HEK293 (cell line): ENCODE results near the gene HOXA6.

Source experiments
- CTCF ChIA-PET: fragments of 350-600 bp; formaldehyde crosslinking; extraction: SDS; loops from one replicate; lab custom pipeline; 2021; ENCODE audit warnings: antibody characterized with exemption; lab: Yijun Ruan, JAX
- POLR2A ChIA-PET: fragments of 300-600 bp; formaldehyde crosslinking; extraction: SDS; loops from one replicate; lab custom pipeline; 2020; ENCODE audit warnings: antibody characterized with exemption, inconsistent platforms; lab: Yijun Ruan, JAX
- H3K27ac ChIP-seq: fragments of 200-500 bp; sonication (Bioruptor generic); 2 replicates; pipeline ENCODE4 v1.5.1; 2014; ENCODE audit warnings: low read depth, low read length, control low read depth, inconsistent platforms; ENCODE audit errors: extremely low read depth
- H3K36me3 ChIP-seq, 2 experiments: fragments of 200-500 bp in 1 of 2; sonication (Bioruptor generic) in 1 of 2; 1 replicate in 1 of 2; 2 replicates in 1 of 2; pipeline ENCODE4 v1.5.1; 2014 to 2017; ENCODE audit warnings: inconsistent platforms in 2 of 2, low read length in 2 of 2; ENCODE audit not compliant: control insufficient read depth in 2 of 2, insufficient read depth in 1 of 2
- H3K4me1 ChIP-seq: fragments of 200-500 bp; sonication (Bioruptor generic); 2 replicates; pipeline ENCODE4 v1.5.1; 2014; ENCODE audit warnings: mild to moderate bottlenecking, low read length, inconsistent platforms; ENCODE audit not compliant: control insufficient read depth, insufficient read depth
- H3K4me3 ChIP-seq: 2 replicates; pipeline ENCODE4 v1.5.1; 2011; ENCODE audit warnings: low read depth, mild to moderate bottlenecking, control low read depth, low read length, moderate library complexity
- H3K9me3 ChIP-seq: fragments of 200-500 bp; sonication (Bioruptor generic); 2 replicates; pipeline ENCODE4 v1.5.1; 2014; ENCODE audit warnings: low read depth, low read length, inconsistent platforms; ENCODE audit not compliant: control insufficient read depth, insufficient read depth
- EGR2 ChIP-seq: fragments of 450-650 bp; formaldehyde crosslinking; IDR thresholded peaks from 2 replicates; pipeline ENCODE4 v1.5.1; 2016; ENCODE audit warnings: low read depth, missing biosample characterization, missing genetic modification characterization
- GLIS1 ChIP-seq: fragments of 450-650 bp; formaldehyde crosslinking; IDR thresholded peaks from 2 replicates; pipeline ENCODE4 v1.5.1; 2016; ENCODE audit warnings: missing biosample characterization, missing genetic modification characterization
- IKZF3 ChIP-seq: fragments of 450-650 bp; IDR thresholded peaks from 2 replicates; pipeline ENCODE4 v1.5.0; 2018; ENCODE audit warnings: missing biosample characterization, mild to moderate bottlenecking, missing genetic modification characterization, moderate library complexity
- KLF8 ChIP-seq: fragments of 450-650 bp; formaldehyde crosslinking; IDR thresholded peaks from 2 replicates; pipeline ENCODE4 v1.5.1; 2016; ENCODE audit warnings: missing biosample characterization, missing genetic modification characterization
- PRDM1 ChIP-seq: fragments of 450-650 bp; formaldehyde crosslinking; IDR thresholded peaks from 2 replicates; pipeline ENCODE4; 2016; ENCODE audit warnings: missing biosample characterization, missing genetic modification characterization
- SCRT2 ChIP-seq: fragments of 450-650 bp; formaldehyde crosslinking; IDR thresholded peaks from 2 replicates; pipeline ENCODE4 v1.5.1; 2016; ENCODE audit warnings: missing biosample characterization, missing genetic modification characterization
- SETDB1 ChIP-seq: IDR thresholded peaks from one replicate; pipeline ENCODE4 v1.6.1; 2017; ENCODE audit warnings: mild to moderate bottlenecking, low read length, moderate library complexity, mixed read lengths; ENCODE audit not compliant: insufficient read length
- ZBTB17 ChIP-seq: fragments of 450-650 bp; formaldehyde crosslinking; IDR thresholded peaks from 2 replicates; pipeline ENCODE4 v1.5.1; 2016; ENCODE audit warnings: missing biosample characterization, missing genetic modification characterization
- ZBTB44 ChIP-seq: fragments of 450-650 bp; IDR thresholded peaks from 2 replicates; pipeline ENCODE4 v1.5.1; 2018; ENCODE audit warnings: missing biosample characterization, mild to moderate bottlenecking, missing genetic modification characterization
- ZBTB6 ChIP-seq: fragments of 450-650 bp; formaldehyde crosslinking; IDR thresholded peaks from 2 replicates; pipeline ENCODE4 v1.5.1; 2017; ENCODE audit warnings: missing biosample characterization, missing genetic modification characterization
- ZBTB8A ChIP-seq: fragments of 450-650 bp; formaldehyde crosslinking; IDR thresholded peaks from 2 replicates; pipeline ENCODE4 v1.5.1; 2016; ENCODE audit warnings: missing biosample characterization, missing genetic modification characterization
- ZNF114 ChIP-seq: fragments of 450-650 bp; formaldehyde crosslinking; IDR thresholded peaks from 2 replicates; pipeline ENCODE4 v1.5.0; 2017; ENCODE audit warnings: missing biosample characterization, missing genetic modification characterization
- ZNF138 ChIP-seq: fragments of 450-650 bp; formaldehyde crosslinking; IDR thresholded peaks from 2 replicates; pipeline ENCODE4 v1.5.1; 2016; ENCODE audit warnings: missing biosample characterization, missing genetic modification characterization, borderline replicate concordance
- ZNF140 ChIP-seq: fragments of 450-650 bp; formaldehyde crosslinking; IDR thresholded peaks from 2 replicates; pipeline ENCODE4 v1.5.1; 2016; ENCODE audit warnings: missing biosample characterization, missing genetic modification characterization
- ZNF169 ChIP-seq: fragments of 450-650 bp; formaldehyde crosslinking; IDR thresholded peaks from 2 replicates; pipeline ENCODE4 v1.5.1; 2016; ENCODE audit warnings: missing biosample characterization, missing genetic modification characterization
- ZNF211 ChIP-seq: fragments of 450-650 bp; formaldehyde crosslinking; IDR thresholded peaks from 2 replicates; pipeline ENCODE4 v1.5.1; 2016; ENCODE audit warnings: low read depth, missing biosample characterization, missing genetic modification characterization
- ZNF341 ChIP-seq: fragments of 450-650 bp; formaldehyde crosslinking; IDR thresholded peaks from 2 replicates; pipeline ENCODE4; 2016; ENCODE audit warnings: low read depth, missing biosample characterization, missing genetic modification characterization
- ZNF350 ChIP-seq: fragments of 450-650 bp; formaldehyde crosslinking; IDR thresholded peaks from 2 replicates; pipeline ENCODE4 v1.5.0; 2017; ENCODE audit warnings: missing biosample characterization, mild to moderate bottlenecking, missing genetic modification characterization
- ZNF394 ChIP-seq: fragments of 450-650 bp; formaldehyde crosslinking; IDR thresholded peaks from 2 replicates; pipeline ENCODE4 v1.5.1; 2016; ENCODE audit warnings: missing biosample characterization, missing genetic modification characterization, mild to moderate bottlenecking, moderate library complexity, borderline replicate concordance
- ZNF561 ChIP-seq: fragments of 450-650 bp; IDR thresholded peaks from 2 replicates; pipeline ENCODE4 v1.5.1; 2018; ENCODE audit warnings: missing biosample characterization, missing genetic modification characterization, borderline replicate concordance
- ZNF629 ChIP-seq: fragments of 450-650 bp; formaldehyde crosslinking; IDR thresholded peaks from 2 replicates; pipeline ENCODE4 v1.5.1; 2017; ENCODE audit warnings: missing biosample characterization, missing genetic modification characterization
- ZNF654 ChIP-seq: fragments of 450-650 bp; formaldehyde crosslinking; IDR thresholded peaks from 2 replicates; pipeline ENCODE4 v1.5.1; 2016; ENCODE audit warnings: low read depth, missing biosample characterization, missing genetic modification characterization
- ZXDB ChIP-seq: fragments of 450-650 bp; formaldehyde crosslinking; IDR thresholded peaks from 2 replicates; pipeline ENCODE4 v1.5.1; 2016; ENCODE audit warnings: missing biosample characterization, missing genetic modification characterization
- TF ChIP-seq, protein P1 (sequence below): fragments of 450-650 bp; formaldehyde crosslinking; IDR thresholded peaks from 2 replicates; pipeline ENCODE4 v1.5.0; 2017; ENCODE audit warnings: missing biosample characterization, missing genetic modification characterization, borderline replicate concordance
- TF ChIP-seq, protein P2 (sequence below): fragments of 450-650 bp; formaldehyde crosslinking; IDR thresholded peaks from 2 replicates; pipeline ENCODE4 v1.5.1; 2017; ENCODE audit warnings: missing biosample characterization, missing genetic modification characterization
- TF ChIP-seq, protein P3 (sequence below): fragments of 450-650 bp; formaldehyde crosslinking; IDR thresholded peaks from 2 replicates; pipeline ENCODE4 v1.5.1; 2017; ENCODE audit warnings: missing biosample characterization, missing genetic modification characterization

The HOXA6 gene

GRCh38 chr7:27178366-27178765 is 30.8 kb upstream of the HOXA6 start:
- Histone ChIP-seq H3K4me1 (peaks cover 37% of the 10 kb centered on the region), H3K9me3 (no peaks in the 10 kb centered on the region), H3K27ac (peak overlapping the region; percentile 99), H3K36me3 (peaks cover 0 to 10% of the 10 kb centered on the region in 2 experiments; a peak in 2 of 3 replicates)
- CTCF ChIA-PET = interaction anchor here (1.3 to 3.7 kb wide), 6 partner anchors 8 to 17 kb away, joined by 3 to 15 read pairs (median 8); no protein-coding TSS in a partner anchor
- TF ChIP-seq IKZF3 (tag by site-specific recombination) (0 out of 2 replicates have a peak, but pooled peaks have one; percentile 25), KLF8 (tag by site-specific recombination) (no peak), ZNF394 (no peak), ZNF138 (tag by site-specific recombination) (no peak), ZNF114 (tag by site-specific recombination) (no peak), ZNF341 (peak; percentile 40; the same call in 1 of the 2 replicates), SCRT2 (tag by site-specific recombination) (peak; percentile 62), ZNF654 (no peak), ZNF561 (tag by site-specific recombination) (no peak), ZNF629 (tag by site-specific recombination) (peak; percentile 29), ZNF350 (tag by site-specific recombination) (no peak), ZBTB6 (tag by site-specific recombination) (peak; percentile 76), ZNF169 (tag by site-specific recombination) (no peak), ZNF211 (tag by site-specific recombination) (no peak)
- TF ChIP-seq, protein P1, sequence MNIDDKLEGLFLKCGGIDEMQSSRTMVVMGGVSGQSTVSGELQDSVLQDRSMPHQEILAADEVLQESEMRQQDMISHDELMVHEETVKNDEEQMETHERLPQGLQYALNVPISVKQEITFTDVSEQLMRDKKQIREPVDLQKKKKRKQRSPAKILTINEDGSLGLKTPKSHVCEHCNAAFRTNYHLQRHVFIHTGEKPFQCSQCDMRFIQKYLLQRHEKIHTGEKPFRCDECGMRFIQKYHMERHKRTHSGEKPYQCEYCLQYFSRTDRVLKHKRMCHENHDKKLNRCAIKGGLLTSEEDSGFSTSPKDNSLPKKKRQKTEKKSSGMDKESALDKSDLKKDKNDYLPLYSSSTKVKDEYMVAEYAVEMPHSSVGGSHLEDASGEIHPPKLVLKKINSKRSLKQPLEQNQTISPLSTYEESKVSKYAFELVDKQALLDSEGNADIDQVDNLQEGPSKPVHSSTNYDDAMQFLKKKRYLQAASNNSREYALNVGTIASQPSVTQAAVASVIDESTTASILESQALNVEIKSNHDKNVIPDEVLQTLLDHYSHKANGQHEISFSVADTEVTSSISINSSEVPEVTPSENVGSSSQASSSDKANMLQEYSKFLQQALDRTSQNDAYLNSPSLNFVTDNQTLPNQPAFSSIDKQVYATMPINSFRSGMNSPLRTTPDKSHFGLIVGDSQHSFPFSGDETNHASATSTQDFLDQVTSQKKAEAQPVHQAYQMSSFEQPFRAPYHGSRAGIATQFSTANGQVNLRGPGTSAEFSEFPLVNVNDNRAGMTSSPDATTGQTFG (tag by site-specific recombination) = no peak
- TF ChIP-seq, all 188 proteins: peak for 5
- POLR2A ChIA-PET = interaction anchor here (1.7 to 11.2 kb wide), 7 partner anchors 7 to 68 kb away, joined by 4 to 237 read pairs (median 11); partner anchors contain the start of genes HOXA11 and HOXA9
- peak overlapping the region; percentile 76 for H3K4me3 ChIP-seq

GRCh38 chr7:27177795-27178320 is 30.3 kb upstream of the HOXA6 start:
- ChIA-PET POLR2A (interaction anchor here (1.0 to 11.2 kb wide), 6 partner anchors 7 to 17 kb away, joined by 3 to 237 read pairs (median 14); partner anchors contain the start of genes HOXA11 and HOXA9), CTCF (interaction anchor here (1.3 to 3.7 kb wide), 4 partner anchors 9 to 17 kb away, joined by 3 to 10 read pairs (median 6); no protein-coding TSS in a partner anchor)
- Histone ChIP-seq H3K27ac (peak overlapping the region; percentile 99), H3K4me1 (peaks cover 35% of the 10 kb centered on the region), H3K4me3 (peak overlapping the region; percentile 76), H3K36me3 (peaks cover 0 to 10% of the 10 kb centered on the region in 2 experiments; a peak in 2 of 3 replicates), H3K9me3 (no peaks in the 10 kb centered on the region)
- TF ChIP-seq, protein P2, sequence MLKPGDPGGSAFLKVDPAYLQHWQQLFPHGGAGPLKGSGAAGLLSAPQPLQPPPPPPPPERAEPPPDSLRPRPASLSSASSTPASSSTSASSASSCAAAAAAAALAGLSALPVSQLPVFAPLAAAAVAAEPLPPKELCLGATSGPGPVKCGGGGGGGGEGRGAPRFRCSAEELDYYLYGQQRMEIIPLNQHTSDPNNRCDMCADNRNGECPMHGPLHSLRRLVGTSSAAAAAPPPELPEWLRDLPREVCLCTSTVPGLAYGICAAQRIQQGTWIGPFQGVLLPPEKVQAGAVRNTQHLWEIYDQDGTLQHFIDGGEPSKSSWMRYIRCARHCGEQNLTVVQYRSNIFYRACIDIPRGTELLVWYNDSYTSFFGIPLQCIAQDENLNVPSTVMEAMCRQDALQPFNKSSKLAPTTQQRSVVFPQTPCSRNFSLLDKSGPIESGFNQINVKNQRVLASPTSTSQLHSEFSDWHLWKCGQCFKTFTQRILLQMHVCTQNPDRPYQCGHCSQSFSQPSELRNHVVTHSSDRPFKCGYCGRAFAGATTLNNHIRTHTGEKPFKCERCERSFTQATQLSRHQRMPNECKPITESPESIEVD (tag by site-specific recombination) = peak; percentile 34
- peak; percentile 35; the same call in 1 of the 2 replicates for TF ChIP-seq ZBTB17 (tag by site-specific recombination)
- TF ChIP-seq EGR2 (tag by site-specific recombination) = no peak
- TF ChIP-seq, protein P3, sequence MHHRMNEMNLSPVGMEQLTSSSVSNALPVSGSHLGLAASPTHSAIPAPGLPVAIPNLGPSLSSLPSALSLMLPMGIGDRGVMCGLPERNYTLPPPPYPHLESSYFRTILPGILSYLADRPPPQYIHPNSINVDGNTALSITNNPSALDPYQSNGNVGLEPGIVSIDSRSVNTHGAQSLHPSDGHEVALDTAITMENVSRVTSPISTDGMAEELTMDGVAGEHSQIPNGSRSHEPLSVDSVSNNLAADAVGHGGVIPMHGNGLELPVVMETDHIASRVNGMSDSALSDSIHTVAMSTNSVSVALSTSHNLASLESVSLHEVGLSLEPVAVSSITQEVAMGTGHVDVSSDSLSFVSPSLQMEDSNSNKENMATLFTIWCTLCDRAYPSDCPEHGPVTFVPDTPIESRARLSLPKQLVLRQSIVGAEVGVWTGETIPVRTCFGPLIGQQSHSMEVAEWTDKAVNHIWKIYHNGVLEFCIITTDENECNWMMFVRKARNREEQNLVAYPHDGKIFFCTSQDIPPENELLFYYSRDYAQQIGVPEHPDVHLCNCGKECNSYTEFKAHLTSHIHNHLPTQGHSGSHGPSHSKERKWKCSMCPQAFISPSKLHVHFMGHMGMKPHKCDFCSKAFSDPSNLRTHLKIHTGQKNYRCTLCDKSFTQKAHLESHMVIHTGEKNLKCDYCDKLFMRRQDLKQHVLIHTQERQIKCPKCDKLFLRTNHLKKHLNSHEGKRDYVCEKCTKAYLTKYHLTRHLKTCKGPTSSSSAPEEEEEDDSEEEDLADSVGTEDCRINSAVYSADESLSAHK (tag by site-specific recombination) = 0 out of 2 replicates have a peak, but pooled peaks have one; percentile 2
- TF ChIP-seq ZXDB (tag by site-specific recombination) = 0 out of 2 replicates have a peak, but pooled peaks have one; percentile 31
- TF ChIP-seq ZBTB8A (tag by site-specific recombination) = peak; percentile 68
- TF ChIP-seq ZBTB44 (tag by site-specific recombination) = no peak
- no peak for TF ChIP-seq GLIS1 (tag by site-specific recombination)
- TF ChIP-seq PRDM1 (tag by site-specific recombination) = 0 out of 2 replicates have a peak, but pooled peaks have one; percentile 2
- no peak for TF ChIP-seq SETDB1
- TF ChIP-seq ZNF140 (tag by site-specific recombination) = no peak
